ENCODE results near the gene PGS1.

PGS1 gene

DNA sequence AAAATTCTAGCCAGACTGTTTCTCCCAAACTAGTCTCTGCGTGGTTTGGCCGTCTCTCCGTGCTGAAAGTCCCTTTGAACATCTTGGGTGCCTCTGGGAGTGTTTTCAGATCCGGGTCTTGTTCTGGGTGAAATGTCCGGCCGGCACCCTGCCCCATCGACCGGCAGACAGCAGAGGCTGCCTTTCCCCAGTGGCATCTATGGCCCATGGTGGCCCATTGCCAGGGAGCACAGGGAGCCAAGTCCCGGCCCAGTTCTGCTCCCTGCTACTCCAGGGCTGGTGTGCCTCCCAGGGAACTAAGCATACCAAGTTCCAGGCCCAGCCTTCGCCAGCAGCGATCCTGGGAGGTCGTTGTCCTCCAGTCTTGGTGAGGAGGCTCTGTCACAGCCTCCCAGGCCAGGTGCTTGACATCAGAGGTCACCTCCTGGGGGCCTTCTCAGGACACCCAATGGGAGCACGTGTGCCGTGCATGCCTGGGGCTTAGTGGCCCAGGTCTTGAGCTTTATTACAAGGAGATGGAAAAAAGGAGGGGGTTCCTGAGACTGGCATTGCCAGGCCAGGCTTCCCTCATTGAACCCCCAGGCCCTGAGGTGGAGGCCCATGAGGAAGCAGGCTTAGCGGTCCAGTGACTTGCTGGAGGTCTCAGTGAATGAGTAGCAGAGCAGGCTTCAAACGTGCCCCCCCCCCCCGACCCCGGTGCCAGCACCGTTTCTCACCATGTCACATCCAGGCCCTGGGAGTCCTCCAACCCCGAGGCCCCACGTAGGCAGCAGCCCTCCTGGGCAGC lies 54.0 kb downstream of the PGS1 start:
- H3K9ac ChIP-seq (ENCODE audit: insufficient read length) = no peak overlapping the region
- no peak for DNase-seq (ENCODE audit: low read depth, low spot score)
- H3K36me3 ChIP-seq (ENCODE audit: insufficient read depth, low read length) = no peaks in the 10 kb centered on the region
- H3K27ac ChIP-seq = no peak overlapping the region
- TF ChIP-seq POLR2AphosphoS5 (IDR thresholded peaks at IDR 0.05; ENCODE audit: borderline replicate concordance, low read depth, low read length) (no peak), FOXP2 (optimal IDR thresholded peaks at IDR 0.05; ENCODE audit: control extremely low read depth, extremely low read length, insufficient read depth) (no peak), EZH2 (IDR thresholded peaks at IDR 0.05) (no peak)
- no peak overlapping the region for H3K4me3 ChIP-seq
- no peaks in the 10 kb centered on the region for H3K9me3 ChIP-seq (ENCODE audit: low read depth, low read length)

DNA sequence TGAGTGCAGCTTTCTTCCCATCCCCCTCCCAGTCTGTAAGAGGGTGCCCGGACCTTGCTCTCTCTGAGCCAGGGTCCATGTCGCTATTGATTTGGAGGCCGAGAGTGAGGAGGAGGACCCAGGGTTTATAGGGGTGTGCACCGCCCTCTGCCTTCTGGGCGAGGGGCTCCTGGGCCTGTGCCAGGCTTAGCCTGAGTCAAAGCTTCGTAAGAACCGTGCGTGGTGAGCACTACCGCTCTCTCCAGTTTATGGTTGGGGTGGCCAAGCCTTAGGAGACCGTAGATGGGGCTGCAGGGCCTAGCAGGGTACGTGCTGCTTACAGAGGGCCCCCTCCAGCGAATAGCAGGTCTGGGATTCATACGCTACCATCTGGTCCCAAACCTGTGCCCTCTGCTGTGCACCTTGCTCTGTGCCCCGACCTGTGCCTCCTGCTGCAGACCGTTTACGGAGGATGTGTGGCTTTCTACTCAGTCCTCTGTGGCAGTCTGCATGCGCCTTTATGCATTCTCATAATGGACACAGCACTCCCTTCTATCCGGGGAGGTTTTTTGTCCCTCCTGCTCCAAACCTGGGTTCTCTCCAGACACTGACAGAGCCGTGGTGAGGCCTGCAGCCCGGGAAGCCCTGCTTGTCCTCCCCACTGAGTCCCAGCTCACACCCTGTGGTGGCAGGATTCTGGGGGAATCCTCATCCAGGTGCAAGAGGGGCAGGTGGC lies 54.7 kb downstream of the PGS1 start:
- H3K9ac ChIP-seq (ENCODE audit: insufficient read length) = no peak overlapping the region
- no peak for TF ChIP-seq FOXP2 (optimal IDR thresholded peaks at IDR 0.05; ENCODE audit: control extremely low read depth, extremely low read length, insufficient read depth)
- no peak for TF ChIP-seq EZH2 (IDR thresholded peaks at IDR 0.05)
- TF ChIP-seq POLR2AphosphoS5 (IDR thresholded peaks at IDR 0.05; ENCODE audit: borderline replicate concordance, low read depth, low read length) = no peak
- H3K9me3 ChIP-seq (ENCODE audit: low read depth, low read length) = no peaks in the 10 kb centered on the region
- no peak overlapping the region for H3K4me3 ChIP-seq
- H3K36me3 ChIP-seq (ENCODE audit: insufficient read depth, low read length) = no peaks in the 10 kb centered on the region
- no peak for DNase-seq (ENCODE audit: low read depth, low spot score)
- no peak overlapping the region for H3K27ac ChIP-seq

DNA sequence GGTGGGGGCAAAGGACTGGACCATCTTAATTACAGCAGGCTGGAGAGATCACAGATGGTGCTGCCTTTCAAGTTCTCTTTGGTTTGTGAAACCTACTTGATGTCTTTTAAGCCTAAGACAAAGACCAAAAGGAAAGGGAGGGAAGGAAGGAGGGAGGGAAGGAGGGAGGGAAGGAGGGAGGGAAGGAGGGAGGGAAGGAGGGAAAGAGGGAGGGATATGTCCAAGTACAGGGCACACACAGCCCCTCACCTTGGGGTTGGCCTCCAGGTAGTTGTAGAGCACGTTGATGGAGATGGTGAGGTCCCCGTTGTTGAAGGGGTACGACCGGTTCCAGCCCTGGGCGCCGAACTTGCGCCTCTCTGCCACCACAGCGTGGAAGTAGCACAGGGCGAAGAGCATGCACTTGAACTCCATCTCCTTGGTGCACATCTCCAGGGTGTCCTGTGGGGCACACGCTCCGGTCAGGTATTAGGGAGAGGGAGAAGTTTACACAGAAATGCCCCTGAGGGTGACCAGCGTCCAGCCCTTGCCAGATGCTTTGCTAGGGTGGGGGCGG lies 55.4 kb downstream of the PGS1 start:
- Histone ChIP-seq H3K9me3 (ENCODE audit: low read depth, low read length) (no peaks in the 10 kb centered on the region), H3K36me3 (ENCODE audit: insufficient read depth, low read length) (no peaks in the 10 kb centered on the region), H3K4me3 (no peak overlapping the region), H3K27ac (no peak overlapping the region), H3K9ac (ENCODE audit: insufficient read length) (no peak overlapping the region)
- TF ChIP-seq EZH2 (IDR thresholded peaks at IDR 0.05) (no peak), FOXP2 (optimal IDR thresholded peaks at IDR 0.05; ENCODE audit: control extremely low read depth, extremely low read length, insufficient read depth) (no peak), POLR2AphosphoS5 (IDR thresholded peaks at IDR 0.05; ENCODE audit: borderline replicate concordance, low read depth, low read length) (no peak)
- no peak for DNase-seq (ENCODE audit: low read depth, low spot score)

- Histone ChIP-seq H3K9ac (ENCODE audit: insufficient read length) (no peak overlapping the region), H3K36me3 (ENCODE audit: insufficient read depth, low read length) (no peaks in the 10 kb centered on the region), H3K27ac (no peak overlapping the region), H3K9me3 (ENCODE audit: low read depth, low read length) (no peaks in the 10 kb centered on the region), H3K4me3 (no peak overlapping the region)
- no peak for TF ChIP-seq POLR2AphosphoS5 (IDR thresholded peaks at IDR 0.05; ENCODE audit: borderline replicate concordance, low read depth, low read length)
- no peak for TF ChIP-seq FOXP2 (optimal IDR thresholded peaks at IDR 0.05; ENCODE audit: control extremely low read depth, extremely low read length, insufficient read depth)
- no peak for TF ChIP-seq EZH2 (IDR thresholded peaks at IDR 0.05)
- DNase-seq (ENCODE audit: low read depth, low spot score) = no peak
Observed at GRCh38 chr17:78434455-78435329, 56.2 kb downstream of the PGS1 start.

GRCh38 chr17:78435330-78436005 lies 57.0 kb downstream of the PGS1 start:
- H3K4me3 ChIP-seq = no peak overlapping the region
- H3K9me3 ChIP-seq (ENCODE audit: low read depth, low read length) = no peaks in the 10 kb centered on the region
- H3K27ac ChIP-seq = no peak overlapping the region
- H3K9ac ChIP-seq (ENCODE audit: insufficient read length) = no peak overlapping the region
- H3K36me3 ChIP-seq (ENCODE audit: insufficient read depth, low read length) = no peaks in the 10 kb centered on the region
- DNase-seq (ENCODE audit: low read depth, low spot score) = no peak
- TF ChIP-seq EZH2 (IDR thresholded peaks at IDR 0.05) = no peak
- TF ChIP-seq FOXP2 (optimal IDR thresholded peaks at IDR 0.05; ENCODE audit: control extremely low read depth, extremely low read length, insufficient read depth) = no peak
- no peak for TF ChIP-seq POLR2AphosphoS5 (IDR thresholded peaks at IDR 0.05; ENCODE audit: borderline replicate concordance, low read depth, low read length)

DNA sequence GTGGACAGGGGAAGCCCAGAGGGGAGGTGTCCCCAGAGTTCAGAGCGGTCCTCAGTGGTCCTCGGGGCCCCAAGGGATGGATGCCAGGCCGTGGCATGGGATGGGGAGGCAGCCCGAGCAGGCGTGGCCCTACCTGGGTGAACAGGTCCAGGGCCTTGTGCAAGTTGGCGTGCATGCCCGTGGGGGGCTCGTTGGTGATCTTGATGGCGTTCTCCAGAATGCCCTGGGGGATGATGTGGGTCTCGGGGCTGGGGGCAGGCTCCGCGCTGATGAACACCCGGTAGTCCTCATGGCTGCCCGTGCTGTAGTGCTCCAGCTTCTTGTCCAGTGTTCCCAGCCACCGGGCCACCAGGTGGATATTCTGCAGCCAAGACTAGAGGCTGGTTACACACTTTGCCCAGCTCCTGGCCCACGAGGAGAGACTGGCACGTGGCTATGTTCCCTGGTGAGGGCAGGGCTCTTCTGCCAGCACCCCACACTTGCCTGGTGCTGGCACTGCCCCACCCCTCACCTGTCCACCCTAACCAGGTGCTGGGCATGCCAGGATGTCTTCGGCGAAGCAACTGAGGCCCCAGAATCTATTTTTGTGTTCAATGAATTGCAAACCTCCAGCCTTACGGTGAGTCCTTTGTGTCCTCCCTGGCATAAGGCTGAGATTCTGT lies 59.2 kb downstream of the PGS1 start:
- Histone ChIP-seq H3K9ac (ENCODE audit: insufficient read length) (no peak overlapping the region), H3K4me3 (no peak overlapping the region), H3K27ac (no peak overlapping the region), H3K36me3 (ENCODE audit: insufficient read depth, low read length) (no peaks in the 10 kb centered on the region), H3K9me3 (ENCODE audit: low read depth, low read length) (no peaks in the 10 kb centered on the region)
- TF ChIP-seq FOXP2 (optimal IDR thresholded peaks at IDR 0.05; ENCODE audit: control extremely low read depth, extremely low read length, insufficient read depth) (no peak), EZH2 (IDR thresholded peaks at IDR 0.05) (no peak), POLR2AphosphoS5 (IDR thresholded peaks at IDR 0.05; ENCODE audit: borderline replicate concordance, low read depth, low read length) (no peak)
- DNase-seq (ENCODE audit: low read depth, low spot score) = no peak

GRCh38 chr17:78438271-78438691 lies 59.8 kb downstream of the PGS1 start:
- TF ChIP-seq EZH2 (IDR thresholded peaks at IDR 0.05) (no peak), POLR2AphosphoS5 (IDR thresholded peaks at IDR 0.05; ENCODE audit: borderline replicate concordance, low read depth, low read length) (no peak), FOXP2 (optimal IDR thresholded peaks at IDR 0.05; ENCODE audit: control extremely low read depth, extremely low read length, insufficient read depth) (no peak)
- H3K4me3 ChIP-seq = no peak overlapping the region
- H3K27ac ChIP-seq = no peak overlapping the region
- no peaks in the 10 kb centered on the region for H3K9me3 ChIP-seq (ENCODE audit: low read depth, low read length)
- DNase-seq (ENCODE audit: low read depth, low spot score) = no peak
- H3K36me3 ChIP-seq (ENCODE audit: insufficient read depth, low read length) = no peaks in the 10 kb centered on the region
- no peak overlapping the region for H3K9ac ChIP-seq (ENCODE audit: insufficient read length)
